WI38 (cell line): Measurements from ENCODE around the gene ADGRG6.
"Not testable (repeated sequence)": the region's sequence is repeated elsewhere in the genome, so short reads cannot be mapped to it uniquely, and the experiment has no call there.

ENCODE experiments used
- H3K4me3 ChIP-seq: 2 replicates; pipeline ENCODE4 v1.5.1; 2011; ENCODE audit warnings: low read depth, mild to moderate bottlenecking, control low read depth, low read length
- CTCF ChIP-seq: IDR thresholded peaks from 2 replicates; pipeline ENCODE4 v1.5.1; 2012; ENCODE audit warnings: low read depth, mild to moderate bottlenecking, control low read depth, low read length

The ADGRG6 gene

GRCh38 chr6:142345261-142345660, 43.5 kb downstream of the ADGRG6 start:
- no peak for TF ChIP-seq CTCF
- no peak overlapping the region for H3K4me3 ChIP-seq

GRCh38 chr6:142346166-142346565, 44.4 kb downstream of the ADGRG6 start:
- H3K4me3 ChIP-seq, result not testable (repeated sequence)

- no peak for TF ChIP-seq CTCF
- H3K4me3 ChIP-seq, result no peak overlapping the region
Measured at GRCh38 chr6:142349215-142349823, 47.5 kb downstream of the ADGRG6 start.

- H3K4me3 ChIP-seq, result no peak overlapping the region
- no peak for TF ChIP-seq CTCF
Measured at GRCh38 chr6:142350309-142350708, 48.5 kb downstream of the ADGRG6 start.

GRCh38 chr6:142353690-142354089, 51.9 kb downstream of the ADGRG6 start:
- no peak overlapping the region for H3K4me3 ChIP-seq
- no peak for TF ChIP-seq CTCF

- no peak for TF ChIP-seq CTCF
Measured at GRCh38 chr6:142354650-142355049, 52.8 kb downstream of the ADGRG6 start.

GRCh38 chr6:142355520-142356174, 53.8 kb downstream of the ADGRG6 start:
- TF ChIP-seq CTCF, result no peak
- H3K4me3 ChIP-seq, result no peak overlapping the region

More at GRCh38 chr6:142354650-142355049, 52.8 kb downstream of the ADGRG6 start:
- no peak overlapping the region for H3K4me3 ChIP-seq
